ENCODE measurements around the gene FGFR2.

FGFR2 gene

DNA sequence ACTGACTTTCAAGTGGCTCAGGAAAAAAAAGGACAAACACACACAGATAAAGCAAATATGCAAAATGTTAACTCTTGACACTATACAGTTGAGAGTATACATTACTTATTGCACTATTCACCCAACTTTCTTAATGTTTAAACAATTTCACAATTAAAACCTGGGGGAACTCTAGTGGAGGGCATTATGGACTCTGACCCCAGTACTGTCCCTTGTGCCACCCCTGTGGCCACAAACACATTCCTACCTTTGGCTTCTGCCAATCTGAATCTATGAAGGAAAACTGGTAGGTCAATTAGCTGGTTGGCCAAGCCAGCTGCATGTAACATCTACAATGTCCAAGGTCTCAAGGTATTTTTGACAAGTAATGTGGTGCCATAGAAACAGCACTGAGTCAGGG lies 7.5 kb upstream of the FGFR2 start:
- no peaks in the 10 kb centered on the region for H3K9me3 ChIP-seq
- H3K27me3 ChIP-seq (ENCODE audit: low read depth): no peaks in the 10 kb centered on the region
- no peak for DNase-seq (ENCODE audit: low spot score in 2 of 2)
- in situ Hi-C loops (cut with MboI; ENCODE audit: low sequenced_read_pairs): loop anchor here (25.0 kb wide), 1 partner anchor 668 kb away; no protein-coding TSS in a partner anchor
- no peaks in the 10 kb centered on the region for H3K36me3 ChIP-seq (replicated peaks)
- no peak overlapping the region for H3K4me3 ChIP-seq
- H3K4me1 ChIP-seq: peaks cover 6% of the 10 kb centered on the region; the same call in 1 of the 2 replicates

- H3K4me3 ChIP-seq: no peak overlapping the region
- H3K9me3 ChIP-seq: no peaks in the 10 kb centered on the region
- in situ Hi-C loops (cut with MboI; ENCODE audit: low sequenced_read_pairs): loop anchor here (25.0 kb wide), 1 partner anchor 664 kb away; no protein-coding TSS in a partner anchor
- no peak for DNase-seq (ENCODE audit: low spot score in 2 of 2)
- 0 out of 2 replicates have a peak, but pooled peaks cover 7% of the 10 kb centered on the region for H3K36me3 ChIP-seq (replicated peaks)
- peaks cover 20% of the 10 kb centered on the region for H3K4me1 ChIP-seq
- no peaks in the 10 kb centered on the region for H3K27me3 ChIP-seq (ENCODE audit: low read depth)
Measured at GRCh38 chr10:121601458-121601857, 3.2 kb upstream of the FGFR2 start.

- 0 out of 2 replicates have a peak, but pooled peaks cover 7% of the 10 kb centered on the region for H3K36me3 ChIP-seq (replicated peaks)
- in situ Hi-C loops (cut with MboI; ENCODE audit: low sequenced_read_pairs): loop anchor here (25.0 kb wide), 1 partner anchor 663 kb away; no protein-coding TSS in a partner anchor
- no peak for DNase-seq (ENCODE audit: low spot score in 2 of 2)
- peaks cover 21% of the 10 kb centered on the region for H3K4me1 ChIP-seq
- H3K9me3 ChIP-seq: no peaks in the 10 kb centered on the region
- H3K4me3 ChIP-seq: no peak overlapping the region
- no peaks in the 10 kb centered on the region for H3K27me3 ChIP-seq (ENCODE audit: low read depth)
Measured at GRCh38 chr10:121600611-121601010, 2.4 kb upstream of the FGFR2 start.

GRCh38 chr10:121599947-121600346 lies 1.7 kb upstream of the FGFR2 start:
- peaks cover 10% of the 10 kb centered on the region; the same call in 1 of the 2 replicates for H3K36me3 ChIP-seq (replicated peaks)

GRCh38 chr10:121597504-121598262 lies 561 bp downstream of the FGFR2 start:
- Histone ChIP-seq H3K36me3 (replicated peaks) (peaks cover 28% of the 10 kb centered on the region), H3K27me3 (ENCODE audit: low read depth) (no peaks in the 10 kb centered on the region), H3K9me3 (no peaks in the 10 kb centered on the region), H3K4me3 (peak overlapping the region; percentile 91), H3K4me1 (peaks cover 33% of the 10 kb centered on the region)
- peak in 1 of 2 experiments; percentile 57 for DNase-seq (ENCODE audit: low spot score in 2 of 2)
- in situ Hi-C loops (cut with MboI; ENCODE audit: low sequenced_read_pairs): no loop called here

More at GRCh38 chr10:121599947-121600346, 1.7 kb upstream of the FGFR2 start:
- H3K27me3 ChIP-seq (ENCODE audit: low read depth): no peaks in the 10 kb centered on the region
- no peak for DNase-seq (ENCODE audit: low spot score in 2 of 2)
- no peaks in the 10 kb centered on the region for H3K9me3 ChIP-seq
- in situ Hi-C loops (cut with MboI; ENCODE audit: low sequenced_read_pairs): loop anchor here (25.0 kb wide), 1 partner anchor 663 kb away; no protein-coding TSS in a partner anchor
- H3K4me3 ChIP-seq: no peak overlapping the region
- peaks cover 27% of the 10 kb centered on the region for H3K4me1 ChIP-seq

GRCh38 chr10:121596689-121597503 lies 1.3 kb downstream of the FGFR2 start:
- peak; percentile 84 to 99 for DNase-seq (ENCODE audit: low spot score in 2 of 2)
- H3K36me3 ChIP-seq (replicated peaks): peaks cover 35% of the 10 kb centered on the region
- peak overlapping the region; percentile 91 for H3K4me3 ChIP-seq
- no peaks in the 10 kb centered on the region for H3K27me3 ChIP-seq (ENCODE audit: low read depth)
- H3K4me1 ChIP-seq: peaks cover 33% of the 10 kb centered on the region
- no peaks in the 10 kb centered on the region for H3K9me3 ChIP-seq
- in situ Hi-C loops (cut with MboI; ENCODE audit: low sequenced_read_pairs): no loop called here

DNA sequence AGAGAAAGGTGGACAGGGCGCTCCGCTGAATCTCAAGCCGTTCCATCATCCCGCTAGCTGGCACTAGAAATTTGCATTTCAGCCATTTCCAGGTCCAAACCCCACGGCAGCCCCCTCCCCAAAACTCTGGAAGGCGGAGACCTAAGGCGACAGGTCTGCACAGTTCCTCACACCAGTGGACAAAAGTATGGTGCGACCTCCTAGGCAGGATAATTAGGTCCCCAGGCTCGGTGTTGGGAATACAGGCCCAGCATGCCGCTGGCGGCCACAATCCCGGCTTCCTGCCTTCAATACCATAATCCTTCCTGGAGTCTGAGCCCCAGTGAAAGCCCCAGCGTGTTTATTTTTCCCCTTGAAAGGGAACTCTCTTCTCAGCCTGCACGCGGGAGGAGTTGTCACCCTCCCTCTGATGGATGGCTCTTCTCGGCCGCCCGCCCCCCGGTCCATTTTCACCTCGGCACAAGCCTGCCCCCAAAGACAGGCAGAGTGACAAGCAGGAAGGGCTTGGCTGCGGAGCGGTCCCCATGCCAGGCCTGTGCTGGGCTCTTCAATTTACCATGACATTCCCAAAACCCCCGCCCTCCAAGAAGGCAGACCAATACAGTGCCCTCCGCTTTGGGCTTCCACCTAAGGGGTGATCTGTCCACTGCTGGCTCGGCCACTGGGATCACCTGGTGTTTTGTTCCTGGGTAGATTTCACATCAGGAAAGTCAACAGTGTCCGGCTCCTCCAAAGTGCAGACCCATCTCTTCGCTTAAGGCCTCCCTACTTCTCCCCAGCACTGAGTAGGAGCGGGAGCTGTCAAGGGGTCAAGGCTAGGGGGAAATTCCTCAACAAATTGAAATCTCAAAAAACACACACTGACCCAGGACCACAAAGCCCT lies 2.2 kb downstream of the FGFR2 start:
- in situ Hi-C loops (cut with MboI; ENCODE audit: low sequenced_read_pairs): no loop called here
- H3K4me1 ChIP-seq: peaks cover 31% of the 10 kb centered on the region
- H3K27me3 ChIP-seq (ENCODE audit: low read depth): no peaks in the 10 kb centered on the region
- H3K4me3 ChIP-seq: peak overlapping the region; percentile 91
- peaks cover 35% of the 10 kb centered on the region for H3K36me3 ChIP-seq (replicated peaks)
- peak; percentile 84 to 89 for DNase-seq (ENCODE audit: low spot score in 2 of 2)
- no peaks in the 10 kb centered on the region for H3K9me3 ChIP-seq

- Histone ChIP-seq H3K4me1 (peaks cover 33% of the 10 kb centered on the region), H3K4me3 (peak overlapping the region; percentile 91), H3K27me3 (ENCODE audit: low read depth) (no peaks in the 10 kb centered on the region), H3K36me3 (replicated peaks) (peaks cover 37% of the 10 kb centered on the region), H3K9me3 (no peaks in the 10 kb centered on the region)
- DNase-seq (ENCODE audit: low spot score in 2 of 2): no peak
- in situ Hi-C loops (cut with MboI; ENCODE audit: low sequenced_read_pairs): no loop called here
Measured at GRCh38 chr10:121595351-121595805, 2.9 kb downstream of the FGFR2 start.

DNA sequence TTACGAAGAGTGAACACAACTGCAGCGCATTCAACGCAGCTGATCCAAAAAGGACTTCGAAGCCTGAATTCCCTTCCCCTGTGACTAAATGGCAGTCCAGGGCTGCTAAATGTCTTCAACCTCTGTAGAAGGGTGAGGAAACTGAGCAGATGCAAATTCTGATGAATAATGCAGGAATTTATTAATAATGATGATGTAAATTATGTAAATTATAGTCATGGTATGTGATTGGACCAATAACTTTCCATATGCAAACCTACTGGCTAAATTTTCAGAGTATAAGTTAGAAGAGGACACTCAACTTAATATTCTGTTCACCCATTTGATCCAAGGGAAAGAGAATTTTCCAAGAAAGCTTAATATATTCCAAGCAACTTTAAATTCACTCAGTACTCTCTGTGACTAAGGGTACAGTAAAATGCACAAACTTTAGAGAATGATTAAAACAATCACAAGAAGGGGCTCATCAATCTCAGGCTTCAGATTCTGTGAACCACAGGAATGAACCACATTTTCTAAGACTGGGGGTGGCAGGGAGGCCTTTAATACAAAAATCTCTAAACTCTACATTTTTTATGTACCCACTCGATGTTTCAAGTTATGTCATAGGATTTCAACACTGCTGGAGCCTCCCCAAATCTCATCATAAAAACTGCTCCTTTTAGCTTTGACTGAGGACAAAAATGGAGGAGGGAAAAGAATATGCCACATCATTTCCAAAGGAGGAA lies 3.5 kb downstream of the FGFR2 start:
- in situ Hi-C loops (cut with MboI; ENCODE audit: low sequenced_read_pairs): no loop called here
- Histone ChIP-seq H3K4me3 (peak overlapping the region; percentile 91), H3K27me3 (ENCODE audit: low read depth) (no peaks in the 10 kb centered on the region), H3K9me3 (no peaks in the 10 kb centered on the region), H3K4me1 (peaks cover 34% of the 10 kb centered on the region), H3K36me3 (replicated peaks) (peaks cover 40% of the 10 kb centered on the region)
- no peak for DNase-seq (ENCODE audit: low spot score in 2 of 2)

- Histone ChIP-seq H3K9me3 (peaks cover under 1% of the 10 kb centered on the region; the same call in 1 of the 2 replicates), H3K4me3 (no peak overlapping the region), H3K4me1 (peaks cover 32% of the 10 kb centered on the region), H3K27me3 (ENCODE audit: low read depth) (no peaks in the 10 kb centered on the region), H3K36me3 (replicated peaks) (peaks cover 47% of the 10 kb centered on the region)
- in situ Hi-C loops (cut with MboI; ENCODE audit: low sequenced_read_pairs): no loop called here
- DNase-seq (ENCODE audit: low spot score in 2 of 2): no peak
Measured at GRCh38 chr10:121594076-121594475, 4.2 kb downstream of the FGFR2 start.

GRCh38 chr10:121593281-121594075 lies 4.8 kb downstream of the FGFR2 start:
- Histone ChIP-seq H3K27me3 (ENCODE audit: low read depth) (no peaks in the 10 kb centered on the region), H3K4me1 (peaks cover 29% of the 10 kb centered on the region), H3K9me3 (peaks cover 3% of the 10 kb centered on the region; the same call in 1 of the 2 replicates), H3K4me3 (no peak overlapping the region), H3K36me3 (replicated peaks) (peaks cover 51% of the 10 kb centered on the region)
- DNase-seq (ENCODE audit: low spot score in 2 of 2): no peak
- in situ Hi-C loops (cut with MboI; ENCODE audit: low sequenced_read_pairs): no loop called here
